T-cell (primary cell): ENCODE data around the gene CARD14. TPM values are rescaled to one million over a fixed set of nuclear protein-coding genes. Genes with fewer than 3 reads are reported as not detected.

Source experiments
- ATAC-seq, 4 experiments: fragments of 200-7000 bp in 3 of 4; fragments of 150-1000 bp in 1 of 4; cut with Tn5 transposase; replicated peaks in 1 of 4; 1 replicate in 3 of 4; 2 replicates in 1 of 4; pipeline ENCODE4 v1.10.0; 2021; ENCODE audit warnings: moderate library complexity in 3 of 4, mild to moderate bottlenecking in 2 of 4, moderate number of reproducible peaks in 1 of 4
- CTCF ChIA-PET, 2 donors: fragments of 300-600 bp; sonication (Branson Sonifier 250); formaldehyde crosslinking; loops; one replicate each; lab custom pipeline; 2022; ENCODE audit warnings: antibody characterized with exemption in 2 of 2; lab: Charles Lee
- POLR2A ChIA-PET, 2 donors: fragments of 300-600 bp; sonication (Branson Sonifier 250); formaldehyde crosslinking; loops; one replicate each; lab custom pipeline; 2022; ENCODE audit warnings: antibody characterized with exemption in 2 of 2; lab: Charles Lee
- DNase-seq, 35 experiments: peaks; one replicate each; pipeline versions ENCODE4 v3.0.0 to v3.0.0-alpha.2; 2013 to 2023
- H3K27ac ChIP-seq: one replicate; pipeline ENCODE4 v1.5.1; 2013; ENCODE audit warnings: low read length
- H3K27me3 ChIP-seq, 2 experiments: replicated peaks in 1 of 2; 1 replicate in 1 of 2; 2 replicates in 1 of 2; pipeline versions ENCODE4 v1.6.1 to v1.7.0; 2013; ENCODE audit warnings: low read length in 1 of 2, mixed read lengths in 1 of 2; ENCODE audit not compliant: control insufficient read depth in 2 of 2, insufficient read depth in 2 of 2; ENCODE audit errors: extremely low read depth in 1 of 2
- H3K36me3 ChIP-seq, 2 donors: 1 replicate in 1 of 2; 2 replicates in 1 of 2; pipeline versions ENCODE4 v1.6.1 to v1.7.0; 2013; ENCODE audit warnings: low read length in 1 of 2; ENCODE audit not compliant: control insufficient read depth in 2 of 2, insufficient read depth in 1 of 2; ENCODE audit errors: extremely low read depth in 1 of 2
- H3K4me1 ChIP-seq, 2 experiments: 1 replicate in 1 of 2; 2 replicates in 1 of 2; pipeline versions ENCODE4 v1.6.1 to v1.7.0; 2013; ENCODE audit warnings: low read length in 2 of 2, mixed read lengths in 1 of 2; ENCODE audit not compliant: insufficient read depth in 2 of 2, control insufficient read depth in 1 of 2; ENCODE audit errors: extremely low read depth in 1 of 2
- H3K4me3 ChIP-seq, 2 donors: 1 replicate in 1 of 2; 2 replicates in 1 of 2; pipeline versions ENCODE4 v1.5.1 to v1.7.0; 2013; ENCODE audit warnings: mild to moderate bottlenecking in 2 of 2, low read length in 1 of 2, moderate library complexity in 1 of 2; ENCODE audit not compliant: control insufficient read depth in 1 of 2; ENCODE audit errors: extremely low read depth in 1 of 2
- H3K9me3 ChIP-seq: 2 replicates; pipeline ENCODE4 v1.7.0; 2013
- H3K27ac Mint-ChIP-seq, 2 donors: one replicate each; pipeline ENCODE4 v1.8.0; 2020 to 2021; ENCODE audit warnings: mild to moderate bottlenecking in 2 of 2, mixed read lengths in 2 of 2
- H3K27me3 Mint-ChIP-seq, 2 donors: one replicate each; pipeline ENCODE4 v1.8.0; 2021 to 2022; ENCODE audit warnings: mixed read lengths in 2 of 2
- H3K36me3 Mint-ChIP-seq: one replicate; pipeline ENCODE4 v1.8.0; 2021; ENCODE audit warnings: mixed read lengths
- H3K4me1 Mint-ChIP-seq, 3 donors: one replicate each; pipeline ENCODE4 v1.8.0; 2020 to 2022; ENCODE audit warnings: mixed read lengths in 3 of 3, mild to moderate bottlenecking in 1 of 3
- H3K4me3 Mint-ChIP-seq, 3 donors: one replicate each; pipeline ENCODE4 v1.8.0; 2020 to 2022; ENCODE audit warnings: mild to moderate bottlenecking in 3 of 3, mixed read lengths in 3 of 3, moderate library complexity in 3 of 3
- H3K9me3 Mint-ChIP-seq, 3 donors: one replicate each; pipeline ENCODE4 v1.8.0; 2020 to 2022; ENCODE audit warnings: mixed read lengths in 3 of 3
- WGBS: methylation state at CpG from one replicate; pipeline ENCODE4 v1.1.5; 2013; ENCODE audit warnings: missing lambda C conversion rate; ENCODE audit not compliant: insufficient coverage; 5-methylcytosine and 5-hydroxymethylcytosine counted together
- total RNA-seq, 35 experiments: library from RNA in 6 of 35; stranded (reverse) in 6 of 35; fragments of 120-200 nt in 1 of 35; gene quantifications; one replicate each; pipeline versions ENCODE4 v1.2.1 to v1.2.4 and lab custom pipeline; 2013 to 2026

The CARD14 gene
- total RNA-seq, 5 donors from 2014 or later (not counting 1 experiment from before 2014, with no cell fraction given): 0.06 to 0.10 TPM; not detected in 3

DNA sequence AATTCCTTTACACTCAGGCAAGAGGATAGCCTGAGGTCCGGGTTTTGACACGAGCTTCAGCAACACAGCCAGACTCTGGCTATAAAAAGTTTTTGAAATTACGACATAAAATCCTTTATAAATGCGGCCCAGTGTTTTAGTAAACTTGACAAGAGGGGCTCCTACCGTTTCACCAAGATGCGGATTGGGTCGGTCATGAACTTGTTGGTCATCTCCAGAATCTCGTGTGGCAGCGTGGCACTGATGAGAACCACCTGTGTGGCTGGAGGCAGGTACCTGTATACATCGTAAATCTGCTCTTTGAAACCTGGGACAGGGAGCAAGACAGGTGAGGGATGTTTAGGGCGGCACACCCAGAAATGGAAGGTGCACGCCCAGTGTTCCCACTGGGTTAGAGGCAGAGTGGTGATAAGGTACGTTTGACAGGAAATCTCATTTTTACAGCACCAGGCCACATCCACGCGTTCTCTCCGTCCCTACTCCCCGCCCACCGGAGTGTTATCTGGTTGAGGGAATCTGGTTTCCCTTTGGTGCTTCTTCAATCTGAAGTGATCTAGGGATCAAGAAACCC, 30.9 kb upstream of the CARD14 start:
- H3K4me3 Mint-ChIP-seq: no peak overlapping the region
- peaks cover 32 to 98% of the 10 kb centered on the region in 2 donors for H3K36me3 ChIP-seq
- peaks cover 0 to 4% (median 2%) of the 10 kb centered on the region in 3 donors for H3K4me1 Mint-ChIP-seq
- no peak overlapping the region for H3K27ac Mint-ChIP-seq
- no peaks in the 10 kb centered on the region for H3K9me3 ChIP-seq
- 95% methylated on average over 9 of the region's 18 CpGs for WGBS
- H3K36me3 Mint-ChIP-seq: peaks cover 62% of the 10 kb centered on the region
- H3K27ac ChIP-seq: no peak overlapping the region
- CTCF ChIA-PET: interaction anchor here in 1 of 2 donors (0.6 kb wide), 1 partner anchor 703 kb away, joined by 8 read pairs; no protein-coding TSS in a partner anchor
- no peak for ATAC-seq
- peaks cover 0 to 5% of the 10 kb centered on the region in 2 experiments for H3K4me1 ChIP-seq
- no peak overlapping the region for H3K4me3 ChIP-seq
- no peaks in the 10 kb centered on the region for H3K27me3 ChIP-seq
- no peaks in the 10 kb centered on the region for H3K27me3 Mint-ChIP-seq
- DNase-seq: no peak
- H3K9me3 Mint-ChIP-seq: no peaks in the 10 kb centered on the region
- POLR2A ChIA-PET: interaction anchor here in 1 of 2 donors (0.5 kb wide), 1 partner anchor 10 kb away, joined by 9 read pairs; no protein-coding TSS in a partner anchor

DNA sequence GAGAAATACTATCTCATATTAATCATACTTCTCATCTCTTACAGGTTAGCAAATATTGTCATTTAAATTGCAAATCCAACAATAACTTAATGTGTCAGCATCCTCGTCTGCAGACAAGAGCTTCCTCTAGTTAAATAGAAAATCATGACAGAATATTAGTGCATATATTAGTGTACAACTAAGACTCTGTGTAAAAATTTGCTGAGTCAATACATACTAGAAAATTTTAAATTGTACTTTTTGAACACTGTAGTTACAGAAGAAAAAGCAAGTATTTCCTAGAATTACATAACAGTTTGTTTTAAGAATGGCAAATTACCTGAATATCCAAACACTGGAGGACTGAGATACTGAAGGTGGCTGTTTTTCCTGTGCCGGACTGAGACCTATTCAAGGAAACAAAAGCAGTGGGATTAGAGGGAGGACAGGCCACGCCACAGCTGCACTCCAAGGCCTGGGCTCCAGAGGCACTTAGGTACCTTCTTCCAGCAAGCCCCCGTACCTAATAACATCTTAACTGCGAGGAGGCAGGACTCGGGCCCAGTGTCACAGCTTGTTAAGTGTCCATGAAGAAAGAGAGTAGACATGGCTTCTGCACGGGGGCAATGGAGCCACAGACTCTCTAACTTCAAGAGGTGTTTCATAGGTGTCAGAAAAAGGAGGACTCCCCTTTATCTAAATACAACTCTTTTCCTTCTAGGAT, 28.2 kb upstream of the CARD14 start:
- ChIA-PET POLR2A (interaction anchor here in 1 of 2 donors (0.6 kb wide), 1 partner anchor 1364 kb away, joined by 6 read pairs; no protein-coding TSS in a partner anchor), CTCF (interaction anchor here in 1 of 2 donors (0.5 kb wide), 1 partner anchor 301 kb away, joined by 6 read pairs; no protein-coding TSS in a partner anchor)
- Mint-ChIP-seq H3K27ac (no peak overlapping the region), H3K27me3 (no peaks in the 10 kb centered on the region), H3K9me3 (no peaks in the 10 kb centered on the region), H3K4me3 (no peak overlapping the region), H3K36me3 (peaks cover 41% of the 10 kb centered on the region), H3K4me1 (peaks cover 22 to 27% (median 24%) of the 10 kb centered on the region in 3 donors)
- Histone ChIP-seq H3K4me1 (peaks cover 7 to 24% of the 10 kb centered on the region in 2 experiments), H3K36me3 (peaks cover 19 to 76% of the 10 kb centered on the region in 2 donors), H3K9me3 (no peaks in the 10 kb centered on the region), H3K27ac (no peak overlapping the region), H3K4me3 (no peak overlapping the region), H3K27me3 (no peaks in the 10 kb centered on the region)
- no peak for ATAC-seq
- DNase-seq: no peak
- 100% methylated on average over 4 of the region's 7 CpGs for WGBS

DNA sequence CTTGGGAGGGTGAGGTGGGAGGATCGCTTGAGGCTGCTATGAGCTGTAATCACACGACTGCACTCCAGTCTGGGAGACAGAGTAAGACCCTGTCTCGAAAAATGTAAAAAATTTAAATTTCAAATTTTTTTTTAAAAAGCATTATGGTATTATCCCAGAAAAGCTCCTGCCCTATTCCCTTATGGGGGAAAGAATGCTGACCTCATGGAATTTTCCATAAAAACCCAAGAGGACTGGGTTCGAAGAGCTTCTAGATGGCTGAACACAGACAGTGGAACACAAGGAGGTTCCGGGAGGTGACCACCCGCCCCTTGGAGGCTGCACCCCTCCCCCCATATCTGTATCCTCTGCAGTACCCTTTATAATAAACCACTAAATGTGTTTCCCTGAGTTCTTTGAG, 26.9 kb upstream of the CARD14 start:
- Histone ChIP-seq H3K27ac (no peak overlapping the region), H3K4me1 (peaks cover 9 to 28% of the 10 kb centered on the region in 2 experiments), H3K36me3 (peaks cover 18 to 63% of the 10 kb centered on the region in 2 donors), H3K27me3 (no peaks in the 10 kb centered on the region), H3K9me3 (no peaks in the 10 kb centered on the region), H3K4me3 (no peak overlapping the region)
- no peak for ATAC-seq
- ChIA-PET POLR2A (interaction anchor here in 1 of 2 donors (0.6 kb wide), 1 partner anchor 1436 kb away, joined by 3 read pairs; no protein-coding TSS in a partner anchor), CTCF (interaction anchor here in 1 of 2 donors (0.6 kb wide), 1 partner anchor 223 kb away, joined by 3 read pairs; no protein-coding TSS in a partner anchor)
- no peaks in the 10 kb centered on the region for H3K9me3 Mint-ChIP-seq
- H3K4me1 Mint-ChIP-seq: peaks cover 26 to 31% (median 30%) of the 10 kb centered on the region in 3 donors
- no peak for DNase-seq
- peaks cover 28% of the 10 kb centered on the region for H3K36me3 Mint-ChIP-seq
- H3K4me3 Mint-ChIP-seq: no peak overlapping the region
- H3K27ac Mint-ChIP-seq: no peak overlapping the region
- H3K27me3 Mint-ChIP-seq: no peaks in the 10 kb centered on the region
- no CpG with 5 or more reads among the region's 6 CpGs for WGBS

DNA sequence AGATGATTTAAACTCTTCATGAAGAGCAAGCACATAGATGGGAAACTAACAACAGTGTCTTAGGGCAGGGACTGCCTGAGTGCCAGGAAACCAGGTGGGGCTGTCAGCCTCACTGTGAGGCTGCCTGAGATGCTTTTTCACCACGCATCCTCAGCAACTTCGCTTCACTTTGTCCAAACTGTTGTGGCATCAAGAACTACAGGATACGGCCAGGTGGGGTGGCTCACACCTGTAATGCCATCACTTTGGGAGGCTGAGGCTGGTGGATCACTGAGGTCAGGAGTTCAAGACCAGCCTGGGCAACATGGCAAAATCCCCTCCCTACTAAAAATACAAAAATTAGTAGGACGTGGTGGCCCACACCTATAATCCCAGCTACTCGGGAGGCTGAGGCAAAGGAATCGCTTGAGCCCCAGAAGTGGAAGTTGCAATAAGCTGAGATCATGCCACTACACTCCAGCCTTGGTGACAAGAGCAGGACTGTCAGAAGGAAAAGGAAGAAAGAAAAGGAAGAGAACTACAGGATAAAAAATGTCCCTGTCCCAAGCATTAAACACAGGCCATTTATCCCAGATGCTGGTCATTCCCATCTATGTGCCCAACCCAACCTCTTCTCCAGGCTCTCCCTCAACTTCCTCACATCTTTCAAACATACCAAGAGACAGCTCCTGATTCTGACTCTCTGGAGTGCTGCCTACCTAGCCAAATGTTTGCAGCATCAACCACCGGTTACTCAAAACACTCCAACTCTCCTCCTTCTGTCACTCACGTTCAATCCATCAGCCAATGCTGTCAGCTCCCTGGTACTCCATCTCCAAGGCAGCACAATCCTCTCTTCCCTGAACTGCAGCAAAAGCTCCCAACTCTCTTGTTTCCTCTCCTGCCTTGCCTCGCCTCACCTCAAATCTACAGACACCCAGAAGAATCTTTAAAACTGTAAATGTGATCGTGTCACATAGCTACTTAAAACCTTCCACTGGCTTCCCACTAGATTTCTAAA, 24.5 kb upstream of the CARD14 start:
- Histone ChIP-seq H3K9me3 (no peaks in the 10 kb centered on the region), H3K27me3 (no peaks in the 10 kb centered on the region), H3K4me1 (peaks cover 12 to 34% of the 10 kb centered on the region in 2 experiments), H3K4me3 (peak overlapping the region; percentile 67 to 90), H3K36me3 (peaks cover 10 to 38% of the 10 kb centered on the region in 2 donors), H3K27ac (peak overlapping the region; percentile 20)
- Mint-ChIP-seq H3K36me3 (peaks cover 9% of the 10 kb centered on the region), H3K27ac (peak overlapping the region; percentile 67 to 79), H3K27me3 (no peaks in the 10 kb centered on the region), H3K9me3 (no peaks in the 10 kb centered on the region), H3K4me3 (peak overlapping the region; percentile 89 to 99 (median 99)), H3K4me1 (peaks cover 36 to 44% (median 42%) of the 10 kb centered on the region in 3 donors)
- POLR2A ChIA-PET: interaction anchor here in 1 of 2 donors (0.5 to 0.6 kb wide), 2 partner anchors 75 to 177 kb away, joined by 8 to 9 read pairs; partner anchors contain the start of genes SGSH and SLC26A11
- ATAC-seq (no peak), DNase-seq (peak in 1 of 35 experiments; percentile 20)
- 30% methylated on average over 6 of the region's 10 CpGs for WGBS
- CTCF ChIA-PET: interaction anchor here in 1 of 2 donors (0.6 to 1.5 kb wide), 2 partner anchors 44 to 974 kb away, joined by 3 to 6 read pairs; partner anchors contain the start of gene GAA

DNA sequence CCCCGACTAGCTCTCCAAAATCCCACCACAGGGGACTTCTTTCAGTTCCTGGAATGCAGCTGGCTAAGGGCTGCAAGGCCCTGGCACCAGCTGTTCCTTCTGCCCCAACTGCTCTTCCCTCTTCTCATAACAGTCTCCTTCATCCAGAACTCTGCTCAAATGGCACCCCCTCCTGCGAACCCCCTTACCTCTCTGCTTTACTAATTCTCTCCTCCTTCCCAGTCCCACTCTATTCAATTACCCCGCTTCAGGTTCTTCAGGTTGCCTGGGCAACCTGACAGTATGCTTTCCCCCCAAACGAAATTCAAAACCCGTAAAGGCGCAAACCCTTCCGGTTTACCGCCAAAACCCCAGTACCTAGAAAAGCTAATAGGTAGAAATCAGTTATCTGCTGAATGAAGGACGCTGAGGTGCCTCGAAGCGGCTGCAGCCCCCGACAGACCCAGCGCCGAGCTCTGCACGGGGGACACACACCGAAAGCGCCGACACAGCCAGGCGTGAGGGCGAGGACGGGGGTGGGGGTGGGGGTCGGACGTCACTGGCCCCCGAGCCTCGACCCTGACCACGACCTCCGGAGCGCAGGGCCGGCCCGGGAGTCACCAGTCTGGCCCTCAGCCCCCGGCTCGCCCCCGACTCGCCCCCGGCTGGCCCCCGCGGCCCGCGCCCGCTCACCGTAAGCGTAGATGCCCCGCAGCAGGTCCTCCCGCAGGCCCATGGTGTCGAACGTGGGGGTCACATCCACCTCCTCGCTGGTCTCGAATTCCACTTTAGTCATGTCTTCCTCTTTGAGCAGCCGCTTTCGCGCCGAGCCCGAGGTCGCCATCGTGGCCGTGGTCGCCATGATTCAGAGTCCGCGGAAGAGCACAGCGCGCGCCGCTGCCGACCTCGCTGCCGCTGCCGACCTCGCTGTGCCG, 23.5 kb upstream of the CARD14 start:
- ATAC-seq (peak; percentile 1 to 21 (median 2)), DNase-seq (peak in 11 of 35 experiments; percentile 5 to 39 (median 10))
- Histone ChIP-seq H3K4me1 (peaks cover 12 to 34% of the 10 kb centered on the region in 2 experiments), H3K27ac (peak overlapping the region; percentile 39), H3K36me3 (peaks cover 10 to 29% of the 10 kb centered on the region in 2 donors), H3K9me3 (no peaks in the 10 kb centered on the region), H3K27me3 (no peaks in the 10 kb centered on the region), H3K4me3 (peak overlapping the region; percentile 67 to 90)
- Mint-ChIP-seq H3K4me1 (peaks cover 36 to 46% (median 42%) of the 10 kb centered on the region in 3 donors), H3K27ac (peak overlapping the region; percentile 96), H3K36me3 (peaks cover 4% of the 10 kb centered on the region), H3K4me3 (peak overlapping the region; percentile 96 to 99 (median 99)), H3K27me3 (no peaks in the 10 kb centered on the region), H3K9me3 (no peaks in the 10 kb centered on the region)
- POLR2A ChIA-PET: interaction anchor here in 1 of 2 donors (0.6 kb wide), 1 partner anchor 176 kb away, joined by 8 read pairs; no protein-coding TSS in a partner anchor
- WGBS: under 1% methylated on average over 61 of the region's 69 CpGs
- CTCF ChIA-PET: interaction anchor here in 1 of 2 donors (0.6 to 1.5 kb wide), 3 partner anchors 45 to 973 kb away, joined by 3 to 6 read pairs (median 3); partner anchors contain the start of gene GAA
